Cardiac fibroblast (primary cell): ENCODE results near the gene NAGPA.

Experiments
- DNase-seq, 2 donors: peaks; one replicate each; pipeline versions ENCODE4 v3.0.0 to v3.0.0-alpha.2; 2010; ENCODE audit warnings: low read depth in 2 of 2
- H3K4me3 ChIP-seq, 2 donors: replicated peaks in 1 of 2; 1 replicate in 1 of 2; 2 replicates in 1 of 2; pipeline ENCODE4 v1.5.1; 2011; ENCODE audit warnings: low read depth in 2 of 2, low read length in 2 of 2, mild to moderate bottlenecking in 2 of 2, moderate library complexity in 1 of 2
- CTCF ChIP-seq: IDR thresholded peaks from one replicate; pipeline ENCODE4 v1.5.1; 2011; ENCODE audit warnings: low read depth, mild to moderate bottlenecking, low read length, inconsistent platforms

The NAGPA gene

DNA sequence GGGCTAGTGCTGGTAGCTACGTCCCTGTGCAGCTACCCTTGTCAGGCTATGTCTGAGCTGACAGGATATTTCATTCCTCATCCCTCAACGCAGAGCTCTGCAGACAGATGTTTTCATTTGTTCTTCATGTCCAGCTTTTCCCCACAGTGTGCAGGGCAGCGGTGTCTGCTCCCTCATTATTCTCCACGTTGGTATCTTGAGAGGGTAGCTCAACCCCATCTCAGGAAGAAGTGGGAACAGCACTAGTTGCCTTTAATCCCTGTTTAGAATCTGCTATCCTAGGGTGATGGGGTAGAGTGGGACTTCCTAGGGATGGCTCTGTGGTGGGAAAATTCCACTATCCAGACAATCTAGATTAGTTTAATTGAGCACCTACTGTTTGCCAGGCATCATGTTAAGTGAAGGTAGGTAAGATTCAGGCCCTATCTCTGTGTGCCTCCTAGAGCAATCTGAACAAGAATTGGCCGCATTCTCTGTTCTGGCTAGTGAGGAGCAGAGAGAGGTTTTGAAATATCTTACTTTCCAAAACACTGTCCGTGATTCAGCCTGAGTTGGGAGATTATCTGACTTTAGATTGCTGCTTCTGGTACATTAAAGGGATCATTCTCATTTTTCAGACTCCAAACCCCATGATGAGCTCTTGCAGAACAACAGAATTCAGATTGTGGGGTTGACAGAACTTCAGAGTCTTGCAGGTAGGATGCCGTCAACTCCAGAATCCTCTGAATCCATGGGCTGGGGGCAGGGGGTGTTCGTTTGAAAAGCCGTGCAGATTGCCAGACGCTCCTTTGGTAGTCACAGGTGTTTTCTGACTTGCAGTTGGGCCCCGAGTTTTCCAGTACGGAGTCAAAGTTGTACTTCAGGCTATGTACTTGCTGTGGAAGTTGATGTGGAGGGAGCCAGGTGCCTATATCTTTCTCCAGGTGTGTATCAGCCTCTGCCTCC is 38.9 kb upstream of the NAGPA start:
- TF ChIP-seq CTCF = no peak
- H3K4me3 ChIP-seq = peak overlapping the region; percentile 78 to 79
- DNase-seq = peak in 1 of 2 donors; percentile 43

GRCh38 chr16:5071681-5072333 is 38.1 kb upstream of the NAGPA start, which contains the start of gene ALG1:
Gene ALG1, plus strand, starts transcription at chr16:5071843. Its CDS starts 7 bp downstream, at chr16:5071850.
- peak within 1 kb of the TSS; percentile 78 to 79 for H3K4me3 ChIP-seq
- DNase-seq = peak; percentile 90
- no peak for TF ChIP-seq CTCF

- peak overlapping the region in 1 of 2 donors; percentile 79 for H3K4me3 ChIP-seq
- no peak for DNase-seq
These were observed 37.6 kb upstream of the NAGPA start for GRCh38 chr16:5071341-5071680.

GRCh38 chr16:5070431-5071186 is 36.9 kb upstream of the NAGPA start:
- no peak for TF ChIP-seq CTCF
- DNase-seq = no peak
- H3K4me3 ChIP-seq = no peak overlapping the region

More at GRCh38 chr16:5071341-5071680, 37.6 kb upstream of the NAGPA start:
- TF ChIP-seq CTCF = no peak

GRCh38 chr16:5069854-5070253 is 36.1 kb upstream of the NAGPA start:
- H3K4me3 ChIP-seq = no peak overlapping the region
- no peak for DNase-seq
- no peak for TF ChIP-seq CTCF

DNA sequence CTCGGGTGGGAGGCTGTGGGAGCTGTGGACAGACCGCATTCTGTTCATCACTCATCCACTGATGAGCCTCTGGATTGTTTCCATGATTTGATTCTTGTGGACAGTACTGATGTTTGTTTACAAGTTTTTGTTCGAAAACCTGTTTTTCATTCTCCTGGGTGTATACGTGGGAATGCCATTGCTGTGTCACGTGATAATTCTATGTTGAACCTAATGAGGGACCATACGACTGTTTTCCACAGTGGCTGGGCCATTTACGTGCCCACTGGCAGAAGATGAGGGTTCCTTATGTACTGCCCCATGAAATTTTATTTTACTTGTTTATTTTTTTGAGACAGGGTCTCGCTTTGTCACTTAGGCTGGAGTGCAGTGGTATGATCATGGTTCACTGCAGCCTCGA is 35.3 kb upstream of the NAGPA start:
- no peak for DNase-seq
- no peak for TF ChIP-seq CTCF
- no peak overlapping the region for H3K4me3 ChIP-seq
